HG03175 (cell line): ENCODE measurements around the gene GREB1.
"Not testable (repeated sequence)": the region's sequence is repeated elsewhere in the genome, so short reads cannot be mapped to it uniquely, and the experiment has no call there.

Source experiments
- ATAC-seq: cut with Tn5 transposase; IDR thresholded peaks from one replicate; pipeline ENCODE4 v1.9.1; 2021; ENCODE audit warnings: mild to moderate bottlenecking, moderate library complexity; ENCODE audit not compliant: unreplicated experiment

Gene GREB1

DNA sequence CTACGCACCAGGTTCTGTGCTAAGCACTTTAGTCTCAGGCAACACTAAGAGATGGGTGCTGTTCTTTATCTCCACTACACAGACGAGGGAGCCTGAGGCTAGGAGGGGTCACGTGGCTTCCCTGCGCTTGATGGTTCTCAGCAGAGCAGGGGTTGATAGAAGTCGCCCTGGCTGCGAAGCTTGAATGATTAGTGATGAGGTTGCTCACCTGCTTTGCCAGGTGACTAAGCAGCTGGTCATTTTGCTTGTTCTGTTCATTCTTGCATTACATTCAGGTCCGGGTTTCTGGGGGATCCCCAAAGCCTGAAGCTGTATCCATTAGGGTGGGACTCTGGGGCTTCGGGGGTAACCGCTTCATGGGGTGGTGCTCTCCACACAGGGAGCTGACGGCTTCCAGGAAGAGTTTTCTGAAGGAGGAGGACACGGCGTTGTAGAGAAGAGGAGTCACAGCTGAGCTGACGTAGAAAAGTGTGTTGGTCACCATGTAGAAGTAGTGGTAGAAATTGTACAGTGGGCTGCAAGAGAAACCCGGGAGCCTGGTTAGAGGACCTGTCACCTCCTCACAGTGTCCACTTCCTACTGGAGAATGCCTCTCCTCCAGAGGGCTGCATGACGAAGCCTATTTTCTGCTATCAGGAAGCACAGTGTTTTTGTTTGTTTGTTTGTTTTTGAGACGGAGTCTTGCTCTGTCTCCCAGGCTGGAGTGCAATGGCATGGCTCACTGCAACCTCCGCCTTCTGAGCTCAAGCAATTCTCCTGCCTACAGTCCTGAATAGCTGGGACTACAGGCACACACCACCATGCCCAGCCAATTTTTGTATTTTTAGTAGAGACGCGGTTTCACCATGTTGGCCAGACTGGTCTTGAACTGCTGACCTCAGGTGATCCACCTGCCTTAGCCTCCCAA, 124.6 kb downstream of the GREB1 start:
- no peak for ATAC-seq

DNA sequence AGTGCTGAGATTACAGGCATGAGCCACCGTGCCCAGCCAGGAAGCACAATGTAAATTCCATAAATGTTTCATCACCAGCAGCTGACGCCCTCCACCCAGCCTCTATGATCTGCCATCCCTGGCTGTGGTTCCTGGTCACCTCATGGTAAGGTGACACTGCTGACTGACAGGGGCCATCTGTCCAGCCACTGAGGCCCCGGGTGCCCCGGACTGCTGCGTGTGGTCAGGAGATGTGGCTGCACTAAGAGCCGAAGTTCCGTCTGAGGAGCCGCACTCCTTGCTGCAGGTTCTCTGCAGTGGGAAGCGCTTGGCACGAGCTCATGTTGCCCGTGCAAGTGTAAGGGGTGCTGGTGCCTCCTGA, 125.2 kb downstream of the GREB1 start:
- no peak for ATAC-seq

DNA sequence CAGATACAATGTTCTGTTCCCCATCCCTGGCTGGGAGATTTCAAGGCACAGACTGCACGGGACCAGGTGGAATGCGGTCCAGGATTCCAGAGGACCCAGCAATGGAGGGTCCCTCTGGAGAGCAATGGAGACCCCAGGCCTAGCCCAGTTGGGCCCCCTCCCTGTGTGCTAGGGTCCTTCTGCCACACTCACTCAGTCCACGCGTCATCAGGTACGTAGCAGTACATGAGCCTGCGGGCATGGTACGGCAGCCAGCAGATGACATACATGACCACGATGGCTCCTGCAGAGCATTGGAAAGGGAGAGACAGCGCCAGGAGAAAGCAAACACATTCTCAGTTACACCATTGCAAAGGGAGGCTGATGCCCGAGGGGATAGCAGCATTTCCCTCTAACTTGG, 126.0 kb downstream of the GREB1 start:
- no peak for ATAC-seq

DNA sequence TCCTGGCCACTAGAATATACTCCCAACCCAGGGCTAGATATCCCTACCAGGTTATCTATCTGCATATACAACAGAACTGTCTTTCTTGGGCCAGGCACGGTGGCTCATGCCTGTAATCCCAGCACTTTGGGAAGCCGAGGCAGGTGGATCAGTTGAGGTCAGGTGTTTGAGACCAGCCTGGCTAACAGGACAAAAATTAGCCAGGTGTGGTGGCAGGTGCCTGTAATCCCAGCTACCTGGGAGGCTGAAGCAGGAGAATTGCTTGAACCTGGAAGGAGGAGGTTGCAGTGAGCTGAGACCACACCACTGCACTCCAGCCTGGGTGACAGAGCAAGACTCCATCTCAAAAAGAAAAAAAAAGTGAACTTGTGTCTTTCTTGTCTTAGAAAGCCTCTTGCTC, 126.6 kb downstream of the GREB1 start:
- ATAC-seq: not testable (repeated sequence)

DNA sequence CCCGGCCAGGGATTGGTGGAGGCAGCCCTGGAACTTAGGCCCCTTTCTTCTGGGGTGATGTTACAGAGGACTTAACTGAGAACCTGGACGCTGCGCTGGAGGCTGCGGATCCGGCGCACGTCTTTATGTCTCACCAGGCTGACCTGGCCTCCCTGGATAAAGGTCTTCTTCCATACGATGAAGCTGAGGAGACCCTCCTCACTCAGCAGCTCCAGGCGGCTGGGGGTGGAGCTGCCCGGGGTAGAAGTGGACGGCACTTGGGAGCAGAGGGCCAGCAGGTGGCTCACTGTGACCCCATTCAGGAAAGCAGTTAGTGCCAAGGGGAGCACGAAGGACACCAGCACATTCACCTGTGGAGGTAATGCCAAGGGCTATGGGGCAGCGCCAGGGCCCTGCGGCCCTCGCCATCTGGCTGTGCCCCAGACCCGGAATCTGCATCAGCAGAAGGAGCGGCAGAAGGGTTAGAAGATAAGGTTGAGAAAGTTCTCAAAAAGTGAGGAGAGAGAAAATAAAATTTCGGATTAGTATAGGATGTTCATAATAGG, 128.1 kb downstream of the GREB1 start:
- no peak for ATAC-seq

DNA sequence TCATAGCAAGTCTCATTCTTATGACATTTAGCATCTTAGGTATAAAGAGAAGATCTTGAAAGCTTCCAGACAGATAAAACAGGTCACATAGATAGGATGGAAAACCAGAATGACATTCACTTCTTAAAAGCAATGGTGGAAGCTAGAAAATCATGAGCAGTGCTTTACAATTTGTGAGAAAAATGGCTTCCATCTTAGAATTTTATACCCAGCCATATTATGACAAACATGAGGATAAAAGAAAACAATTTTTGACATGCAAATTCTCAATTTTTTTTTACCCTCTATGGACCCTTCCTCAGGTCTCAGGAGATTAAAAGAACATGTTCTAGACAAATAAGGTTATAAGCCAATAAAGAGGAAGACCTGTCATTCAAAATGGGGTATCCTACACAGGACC, 129.0 kb downstream of the GREB1 start:
- no peak for ATAC-seq

DNA sequence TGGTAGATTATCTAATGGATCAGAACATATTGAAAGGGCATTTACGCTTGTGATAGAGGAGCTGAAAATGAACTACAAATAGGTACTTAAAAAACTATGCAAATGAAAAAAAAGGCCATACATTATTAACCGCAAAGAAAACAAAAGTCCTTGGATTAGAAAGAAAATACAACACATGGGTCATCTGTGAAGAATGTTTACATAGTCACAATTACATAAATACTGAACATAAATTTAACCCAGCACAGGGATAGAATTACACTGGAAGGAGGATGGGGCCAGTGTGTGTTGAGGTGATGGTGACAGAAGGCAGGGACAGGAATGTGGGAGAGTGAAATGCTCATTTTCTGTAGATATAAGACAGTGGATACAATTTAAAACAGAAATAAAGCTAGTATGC, 129.6 kb downstream of the GREB1 start:
- ATAC-seq: no peak

DNA sequence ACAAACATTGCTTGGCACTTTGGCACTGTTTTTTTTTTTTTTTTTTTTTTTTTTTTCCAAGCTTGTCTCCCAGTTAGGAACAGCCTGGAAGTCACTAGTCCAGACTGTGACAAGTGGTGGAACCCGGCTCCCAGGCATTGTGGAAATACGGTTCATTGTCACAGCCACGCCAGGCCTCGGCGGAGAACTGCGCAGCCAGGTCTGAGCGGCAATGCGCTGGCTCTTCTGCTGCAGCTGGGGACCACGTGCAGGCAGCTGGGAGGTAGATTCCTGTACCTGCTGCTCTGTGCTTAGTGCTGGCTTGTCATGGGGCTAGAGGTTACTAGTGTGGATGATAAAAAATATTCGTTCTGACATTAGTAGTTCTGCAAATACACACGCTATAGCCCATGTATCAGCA, 131.2 kb downstream of the GREB1 start:
- no peak for ATAC-seq

DNA sequence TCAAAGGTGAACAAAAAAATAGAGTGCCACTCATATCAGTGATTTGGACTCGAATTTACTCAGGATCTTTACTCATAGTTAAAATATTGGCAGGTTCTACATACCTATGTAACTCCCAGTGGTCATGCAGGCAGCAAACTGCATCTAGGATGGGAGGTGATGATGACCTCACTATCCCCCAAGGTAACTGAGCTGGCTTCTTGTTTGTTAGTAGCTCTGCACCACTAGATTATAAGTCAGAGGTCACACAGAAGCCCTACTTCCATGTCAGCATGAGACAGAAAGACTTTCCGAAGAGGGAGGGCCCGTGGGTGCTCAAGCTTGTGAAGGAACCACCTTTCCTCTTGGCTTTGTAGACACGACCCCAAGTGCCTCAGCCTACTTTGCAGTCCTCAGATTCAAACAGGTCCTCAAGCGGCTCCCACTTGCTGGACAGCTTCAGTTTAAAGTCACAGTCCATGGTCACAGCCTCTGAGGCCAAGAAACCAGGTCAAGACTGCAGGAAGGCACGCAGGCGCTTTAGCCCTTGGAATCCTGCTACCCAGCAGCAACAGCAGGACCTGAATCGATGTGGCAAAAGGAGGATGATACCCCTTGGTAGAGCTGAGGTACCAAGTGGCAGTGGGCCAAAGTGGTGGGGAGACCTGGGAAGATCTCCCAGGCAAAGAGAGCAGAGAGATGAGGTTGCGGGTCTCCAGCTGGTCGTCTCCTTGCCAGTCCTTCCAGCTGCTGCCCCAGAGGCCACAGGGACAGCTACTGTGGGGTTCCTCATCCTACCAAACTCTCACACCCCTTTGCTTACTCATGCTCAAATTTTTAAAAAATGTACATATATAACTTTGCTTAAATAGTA, 131.9 kb downstream of the GREB1 start:
- ATAC-seq: no peak

DNA sequence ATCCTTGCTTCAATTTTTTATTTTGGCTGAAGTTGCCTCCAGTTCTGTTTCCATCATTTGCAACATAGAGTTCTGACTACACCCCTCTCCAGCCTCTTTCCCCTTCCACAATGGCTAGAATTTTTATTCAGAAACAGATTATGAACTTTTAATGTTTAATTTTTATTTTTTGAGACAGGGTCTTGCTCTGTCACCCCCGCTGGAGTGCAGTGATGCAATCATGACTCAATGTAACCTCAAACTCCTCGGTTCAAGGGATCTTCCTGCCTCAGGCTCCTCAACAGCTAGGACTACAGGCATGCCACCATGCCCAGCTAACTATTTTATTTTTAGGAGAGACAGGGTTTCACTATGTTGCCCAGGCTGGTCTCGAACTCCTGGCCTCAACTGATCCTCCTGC, 133.3 kb downstream of the GREB1 start:
- ATAC-seq: no peak

DNA sequence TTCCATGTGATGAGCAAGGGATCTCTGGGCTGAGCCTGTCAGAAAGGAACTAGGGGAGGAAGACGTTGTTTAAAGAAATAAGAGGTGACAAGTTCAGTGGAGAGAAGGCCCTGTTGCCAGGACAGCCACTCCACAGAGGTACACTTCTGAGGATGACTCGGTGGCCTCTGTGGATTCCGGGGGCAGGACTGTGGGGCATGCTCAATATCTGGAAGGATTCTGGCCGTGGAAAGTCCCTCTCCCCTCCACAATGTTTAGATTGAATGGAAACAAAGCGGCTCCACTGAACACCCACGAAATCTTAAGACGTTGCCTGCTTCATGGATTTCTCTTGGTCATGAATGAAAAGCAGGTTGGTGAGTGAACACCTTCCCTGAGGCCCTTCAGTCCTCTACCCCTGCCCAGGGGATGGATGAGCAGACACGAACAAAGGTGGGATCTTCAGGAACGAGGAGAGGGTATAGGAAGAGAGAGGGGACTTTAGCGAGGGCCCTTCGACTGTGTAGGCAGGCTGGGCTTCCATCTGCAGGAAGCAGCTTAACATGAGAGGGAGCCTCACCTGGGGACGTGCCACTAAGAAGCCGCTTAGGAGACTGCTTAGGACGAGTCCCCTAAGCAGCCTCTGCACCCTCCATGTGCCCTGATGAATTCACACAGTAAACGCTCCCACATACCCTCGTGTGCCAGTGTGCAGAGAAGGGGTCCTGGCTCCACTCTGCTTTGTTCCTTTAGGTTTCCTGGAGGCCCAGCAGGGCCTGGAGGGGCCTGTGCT, 134.2 kb downstream of the GREB1 start:
- ATAC-seq: no peak

DNA sequence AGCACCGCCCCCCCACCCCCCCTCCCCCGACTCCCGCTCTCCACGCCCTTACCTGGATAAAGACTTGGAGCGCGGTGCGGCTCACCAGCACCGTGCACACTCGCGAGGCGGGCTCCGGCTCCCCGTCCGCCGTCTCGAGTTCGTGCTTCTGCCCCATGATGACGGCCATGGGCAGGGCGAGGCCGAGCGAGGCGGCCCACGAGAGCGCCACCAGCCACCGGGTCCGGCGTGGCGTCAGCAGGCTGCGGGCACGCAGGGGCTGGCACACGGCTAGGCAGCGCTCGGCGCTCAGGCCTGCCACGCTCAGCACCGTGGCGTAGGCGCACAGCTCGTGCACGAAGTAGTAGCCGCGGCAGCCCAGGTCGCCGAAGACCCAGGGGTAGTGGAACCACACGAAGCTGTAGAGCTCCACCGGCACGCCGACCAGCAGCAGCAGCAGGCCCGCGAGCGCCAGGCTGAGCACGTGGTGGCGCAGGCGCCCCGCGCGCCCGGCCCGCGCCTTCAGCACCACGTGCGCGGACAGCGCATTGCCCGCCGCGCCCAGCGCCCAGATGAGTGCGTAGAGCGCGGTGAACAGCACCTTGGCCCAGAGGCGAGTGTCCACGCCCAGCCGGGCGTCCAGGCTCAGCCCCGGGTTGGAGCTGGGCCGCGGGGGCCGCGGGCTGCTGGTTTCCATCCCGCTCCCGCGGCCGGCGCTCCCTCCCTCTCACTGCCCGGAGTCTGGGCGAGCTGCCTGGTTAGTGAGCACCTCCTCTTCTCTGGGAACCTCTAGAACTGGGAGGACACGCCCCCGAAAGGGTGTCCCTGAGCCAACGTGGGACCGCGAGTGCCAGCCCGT, 135.8 kb downstream of the GREB1 start, which contains the start of gene NTSR2:
Gene NTSR2 (minus strand): TSS at position 742 of the 838 bp plus-strand sequence. CDS start 66 bp downstream, at position 676.
- no peak for ATAC-seq

DNA sequence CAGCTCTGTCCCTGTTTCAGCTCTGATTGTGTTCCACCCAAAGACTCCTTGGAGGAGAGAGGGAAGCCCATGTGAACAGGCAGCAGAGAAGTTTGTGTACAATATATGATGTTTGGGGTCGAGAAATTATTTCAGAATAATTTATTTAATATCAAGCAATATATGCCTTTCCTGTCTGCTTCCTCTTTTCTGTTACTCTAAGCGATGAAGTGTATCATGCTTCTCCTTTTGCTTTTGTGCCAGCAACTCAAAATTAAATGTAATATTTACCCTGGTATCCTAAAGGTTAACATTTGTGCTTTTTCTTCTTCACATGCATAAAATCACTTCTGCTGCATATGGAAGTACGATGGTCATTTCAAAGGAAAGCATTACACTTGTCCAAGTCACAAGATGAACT, 138.6 kb downstream of the GREB1 start:
- no peak for ATAC-seq

DNA sequence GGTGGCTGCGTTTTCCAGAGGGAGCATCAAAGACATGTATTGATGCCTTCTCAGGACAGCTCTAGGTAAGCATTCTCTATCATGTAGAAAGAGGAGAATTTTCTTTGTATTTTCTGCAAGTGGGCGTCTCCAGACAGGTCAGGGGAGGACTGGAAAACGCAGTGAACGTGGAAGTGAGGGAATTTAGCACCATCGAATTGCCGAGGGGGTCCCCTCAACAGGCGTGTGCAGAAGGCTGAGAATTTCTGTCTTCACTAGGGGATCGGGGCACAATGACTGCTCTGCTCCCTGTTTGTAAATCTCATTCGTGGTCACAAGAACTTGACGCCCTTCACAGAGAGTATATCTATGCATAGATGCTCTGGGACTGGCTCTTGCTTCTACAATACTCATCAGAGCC, 141.1 kb downstream of the GREB1 start:
- no peak for ATAC-seq

DNA sequence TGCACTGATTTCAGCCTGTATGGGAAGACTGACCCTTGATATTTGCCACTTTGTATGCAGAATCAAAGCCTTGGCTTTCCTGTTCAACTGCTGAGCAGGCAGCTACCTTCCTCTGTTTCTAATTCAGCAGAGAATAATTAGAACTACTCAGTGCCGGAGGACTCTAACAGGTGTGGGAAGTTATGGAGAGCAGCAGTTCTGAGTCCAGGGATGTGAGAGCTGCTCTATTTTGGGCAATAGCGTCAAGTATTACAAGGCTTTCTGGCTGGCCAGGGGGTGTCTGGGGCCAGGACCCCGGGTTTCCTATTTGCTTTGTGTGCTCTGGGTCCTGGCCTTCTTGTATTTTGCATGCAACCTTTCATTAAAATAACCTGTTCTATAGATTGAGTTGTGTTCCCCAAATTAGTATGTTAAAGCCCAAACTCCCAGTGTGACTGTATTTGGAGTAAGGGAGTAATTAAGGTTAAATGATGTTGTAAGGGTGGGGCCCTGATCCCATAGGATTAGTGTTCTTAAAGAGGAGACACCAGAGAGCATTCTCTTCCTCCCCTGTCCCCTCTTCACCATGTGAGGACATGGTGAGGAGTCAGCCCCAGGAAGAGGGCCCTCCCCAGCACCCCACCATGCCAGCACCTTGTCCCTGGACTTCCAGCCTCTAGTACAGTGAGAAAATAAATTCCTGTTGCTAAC, 141.7 kb downstream of the GREB1 start:
- ATAC-seq: no peak

DNA sequence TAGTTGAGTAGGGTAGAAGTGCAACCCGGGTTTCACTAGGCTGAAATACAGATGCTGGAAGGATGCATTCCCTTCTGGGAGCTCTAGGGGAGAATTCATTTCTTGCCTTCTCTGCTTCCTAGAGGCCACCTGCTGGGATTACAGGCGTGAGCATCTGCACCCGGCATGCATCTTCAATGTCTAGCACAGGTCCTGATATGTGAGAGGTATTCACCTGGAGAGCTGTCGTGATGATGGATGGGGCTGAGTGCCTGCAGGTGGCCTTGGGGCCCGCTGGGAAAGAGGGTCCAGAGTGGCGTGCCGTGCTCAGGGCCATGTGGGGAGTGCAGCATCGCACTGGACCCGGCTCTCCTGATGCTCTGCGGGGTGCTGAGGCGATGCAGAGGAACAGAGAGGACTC, 142.8 kb downstream of the GREB1 start:
- no peak for ATAC-seq

DNA sequence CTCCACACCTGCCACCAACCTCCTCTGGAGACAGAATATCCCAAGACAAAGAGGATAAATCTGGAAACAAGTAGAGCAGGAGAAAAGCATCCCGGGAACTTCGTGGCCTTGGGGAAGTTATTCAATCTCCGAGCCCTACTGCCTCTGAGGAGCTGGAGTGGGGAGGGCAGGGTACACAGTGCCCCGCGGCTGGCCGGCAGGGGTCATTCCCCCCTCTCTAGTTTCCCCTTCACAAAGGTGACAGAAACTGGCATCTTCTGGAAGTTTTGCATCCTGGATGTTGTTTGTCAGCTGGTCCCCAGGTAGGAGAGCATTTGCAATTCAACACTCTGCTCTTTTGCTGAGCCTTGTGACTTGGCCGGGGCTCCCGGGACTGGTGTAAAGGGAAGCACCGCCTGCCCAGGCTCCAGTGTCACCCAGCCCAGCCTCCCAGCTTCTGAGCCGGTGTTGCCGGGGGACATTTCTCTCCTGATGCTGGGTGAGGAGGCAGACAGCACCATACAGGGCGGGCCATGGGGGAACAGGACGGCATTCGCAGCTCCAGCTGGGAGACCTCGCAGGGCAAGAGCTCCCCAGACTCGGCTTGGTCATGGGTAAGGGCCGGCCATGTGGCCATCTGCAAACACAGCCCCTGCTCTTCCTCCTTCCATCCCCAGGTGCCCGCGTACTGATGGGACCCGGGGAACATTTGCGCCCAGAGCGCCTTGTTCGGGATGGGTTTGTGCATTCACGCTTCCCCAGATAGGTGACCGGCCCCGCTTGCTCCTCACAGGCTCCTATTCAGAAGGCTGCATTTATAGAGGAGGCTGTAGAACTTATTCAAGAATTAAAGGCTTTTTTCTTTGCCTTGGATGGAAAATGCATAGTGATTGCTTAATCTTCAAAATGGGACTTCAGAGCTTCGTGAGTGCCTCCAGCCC, 143.6 kb downstream of the GREB1 start:
- ATAC-seq: no peak

DNA sequence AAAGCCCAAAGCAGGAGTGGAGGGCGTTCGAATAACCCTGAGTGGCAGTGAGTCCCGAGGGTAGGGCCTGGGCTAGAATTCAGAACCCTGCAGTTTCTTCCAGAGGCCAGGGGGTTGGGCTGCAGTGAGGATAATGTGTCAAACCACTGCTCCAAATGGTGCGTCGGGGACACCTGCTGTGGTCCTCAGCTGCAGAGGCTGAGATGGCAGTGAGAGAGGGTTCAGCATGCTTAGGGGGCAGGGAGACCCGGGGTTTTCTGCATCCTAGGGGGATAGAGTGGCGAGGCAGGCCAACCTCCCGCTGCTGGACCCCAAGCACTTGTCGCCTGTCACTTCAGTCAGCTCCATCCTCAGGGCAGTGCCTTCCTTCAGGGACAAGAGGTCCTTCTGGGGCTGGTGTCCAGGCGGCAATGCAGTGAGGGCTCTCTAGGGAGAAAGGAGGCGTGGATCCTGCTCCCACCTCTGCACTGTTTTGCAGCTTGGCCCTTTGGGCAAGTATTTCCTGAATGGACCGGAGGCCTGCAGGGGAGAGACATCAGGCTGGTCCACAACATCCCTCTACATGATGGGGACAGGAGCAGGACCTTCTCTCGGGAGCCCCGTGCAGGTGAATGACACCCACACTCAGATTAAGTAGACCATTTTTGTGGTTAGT, 144.6 kb downstream of the GREB1 start:
- no peak for ATAC-seq
